HCT116 (cell line): Measurements from ENCODE around the gene SPAG8. TPM values are rescaled to one million over a fixed set of nuclear protein-coding genes. Genes with fewer than 3 reads are reported as not detected.

Source experiments
- ATAC-seq: fragments of 200-7000 bp; cut with Tn5 transposase; 2 replicates; pipeline ENCODE4 v1.9.1; 2020; ENCODE audit warnings: mild to moderate bottlenecking, moderate library complexity
- BruUV-seq: library from RNA; stranded (reverse); fragments of 400-500 nt; replicated peaks from 2 replicates; lab custom pipeline; 2021; lab: Mats Ljungman, UMichigan
- CTCF ChIA-PET: fragments of 300-600 bp; sonication (Branson Sonifier 250); formaldehyde crosslinking; loops from one replicate; lab custom pipeline; 2021; ENCODE audit warnings: antibody characterized with exemption; lab: Charles Lee
- POLR2A ChIA-PET: fragments of 300-600, 350-600 bp; sonication (Branson Sonifier 250); formaldehyde crosslinking; loops from one replicate; lab custom pipeline; 2021; ENCODE audit warnings: antibody characterized with exemption; lab: Charles Lee
- RAD21 ChIA-PET, 2 experiments: fragments of 300-600 bp; sonication (Branson Sonifier 250); formaldehyde crosslinking; loops; one replicate each; lab custom pipeline; 2023; ENCODE audit warnings: low total read pairs in 2 of 2; ENCODE audit not compliant: uncharacterized antibody in 2 of 2, unreplicated experiment in 2 of 2, low non-redundant PET in 1 of 2; lab: Charles Lee
- DNase-seq: peaks from one replicate; pipeline ENCODE4 v3.0.0-alpha.2; 2010; ENCODE audit warnings: low read depth, low spot score
- H2AFZ ChIP-seq: fragments of 200-600 bp; shearing (Covaris generic), sonication (generic); 2 replicates; pipeline ENCODE4 v1.6.1; 2017; ENCODE audit warnings: low read depth, mixed run types, mixed read lengths, antibody characterized with exemption, low read length; ENCODE audit not compliant: poor library complexity, severe bottlenecking
- H3K27ac ChIP-seq: 2 replicates; pipeline ENCODE4 v1.5.1; 2012; ENCODE audit warnings: low read depth, low read length
- H3K27me3 ChIP-seq: fragments of 200-600 bp; sonication (generic); 2 replicates; pipeline ENCODE4 v1.6.1; 2016; ENCODE audit warnings: mixed run types, low read length, mixed read lengths; ENCODE audit not compliant: insufficient read depth
- H3K36me3 ChIP-seq, 2 experiments: fragments of 200-500 bp in 1 of 2; fragments of 200-600 bp in 1 of 2; sonication (Bioruptor generic) in 1 of 2; sonication (generic) in 1 of 2; 2 replicates each; pipeline versions ENCODE4 v1.5.1 to v1.6.1; 2014 to 2016; ENCODE audit warnings: low read length in 2 of 2, inconsistent platforms in 1 of 2, mixed read lengths in 1 of 2, mixed run types in 1 of 2; ENCODE audit not compliant: insufficient read depth in 2 of 2, control insufficient read depth in 1 of 2
- H3K4me1 ChIP-seq, 2 experiments: fragments of 200-600 bp in 1 of 2; sonication (generic) in 1 of 2; 2 replicates each; pipeline versions ENCODE4 v1.5.1 to v1.6.1; 2012 to 2017; ENCODE audit warnings: low read length in 2 of 2, inconsistent platforms in 1 of 2, mild to moderate bottlenecking in 1 of 2, mixed read lengths in 1 of 2, mixed run types in 1 of 2, moderate library complexity in 1 of 2; ENCODE audit not compliant: insufficient read depth in 2 of 2, control insufficient read depth in 1 of 2
- H3K4me2 ChIP-seq: fragments of 200-600 bp; sonication (generic); 2 replicates; pipeline ENCODE4 v1.6.1; 2017; ENCODE audit warnings: mixed run types, low read length, mixed read lengths
- H3K4me3 ChIP-seq, 2 experiments: fragments of 200-600 bp in 1 of 2; sonication (generic) in 1 of 2; replicated peaks in 1 of 2; 2 replicates each; pipeline ENCODE4 v1.5.1; 2011 to 2016; ENCODE audit warnings: low read length in 2 of 2, control low read depth in 1 of 2, low read depth in 1 of 2, mild to moderate bottlenecking in 1 of 2, mixed read lengths in 1 of 2, mixed run types in 1 of 2
- H3K79me2 ChIP-seq: fragments of 200-600 bp; sonication (generic); 2 replicates; pipeline ENCODE4 v1.6.1; 2017; ENCODE audit warnings: mild to moderate bottlenecking, mixed run types, low read length, moderate library complexity, mixed read lengths; ENCODE audit not compliant: insufficient read depth
- H3K9ac ChIP-seq: fragments of 200-600 bp; sonication (generic); 2 replicates; pipeline ENCODE4 v1.6.1; 2016; ENCODE audit warnings: low read length, mixed read lengths
- H3K9me2 ChIP-seq: fragments of 200-600 bp; sonication (generic), shearing (Covaris generic); 2 replicates; pipeline ENCODE4 v1.6.1; 2017; ENCODE audit warnings: mixed run types, mild to moderate bottlenecking, moderate library complexity; ENCODE audit not compliant: insufficient read depth
- H3K9me3 ChIP-seq, 2 experiments: fragments of 200-500 bp in 1 of 2; fragments of 200-600 bp in 1 of 2; sonication (Bioruptor generic) in 1 of 2; sonication (generic) in 1 of 2; 2 replicates each; pipeline ENCODE4 v1.6.1; 2014 to 2017; ENCODE audit warnings: low read length in 2 of 2, mixed read lengths in 2 of 2, inconsistent platforms in 1 of 2, low read depth in 1 of 2, mild to moderate bottlenecking in 1 of 2, mixed run types in 1 of 2, moderate library complexity in 1 of 2; ENCODE audit not compliant: control insufficient read depth in 1 of 2, insufficient read depth in 1 of 2
- H4K20me1 ChIP-seq: fragments of 200-600 bp; sonication (generic), shearing (Covaris generic); 2 replicates; pipeline ENCODE4 v1.6.1; 2017; ENCODE audit warnings: mixed run types, mild to moderate bottlenecking, moderate library complexity; ENCODE audit not compliant: insufficient read depth
- CBX3 ChIP-seq: IDR thresholded peaks from 2 replicates; pipeline ENCODE4 v1.6.1; 2012; ENCODE audit warnings: low read depth
- CEBPB ChIP-seq: IDR thresholded peaks from 2 replicates; pipeline ENCODE4 v1.6.1; 2012; ENCODE audit warnings: low read depth
- CTCF ChIP-seq, 3 experiments: fragments of 200-600 bp in 1 of 3; sonication (generic) in 1 of 3; IDR thresholded peaks in 2 of 3; conservative IDR thresholded peaks in 1 of 3; 2 replicates each; pipeline ENCODE4 v1.5.1; 2012 to 2017; ENCODE audit warnings: low read depth in 2 of 3, low read length in 2 of 3, antibody characterized with exemption in 1 of 3, borderline replicate concordance in 1 of 3, control low read depth in 1 of 3, mild to moderate bottlenecking in 1 of 3, mixed read lengths in 1 of 3, mixed run types in 1 of 3, moderate library complexity in 1 of 3; ENCODE audit not compliant: insufficient read depth in 1 of 3
- SRF ChIP-seq: IDR thresholded peaks from 2 replicates; pipeline ENCODE4 v1.6.1; 2012; ENCODE audit warnings: low read depth
- TCF7L2 ChIP-seq: IDR thresholded peaks from 2 replicates; pipeline ENCODE4 v1.7.0; 2011; ENCODE audit warnings: borderline replicate concordance, inconsistent platforms; ENCODE audit not compliant: insufficient read depth, insufficient read length; ENCODE audit errors: extremely low read depth
- ZBTB33 ChIP-seq: IDR thresholded peaks from 2 replicates; pipeline ENCODE4 v1.6.1; 2011; ENCODE audit warnings: mild to moderate bottlenecking, low read length, moderate library complexity; ENCODE audit not compliant: insufficient replicate concordance; ENCODE audit errors: extremely low read depth
- ZNF274 ChIP-seq: fragments of 200-500 bp; sonication (Bioruptor generic); IDR thresholded peaks from 2 replicates; pipeline ENCODE4 v1.6.1; 2014; ENCODE audit warnings: mild to moderate bottlenecking, low read depth, low read length, inconsistent platforms
- intact Hi-C: fragments of 100-400 bp; cut with micrococcal nuclease; formaldehyde crosslinking; loops from 2 replicates; pipeline ENCODE4 v1.10.0; 2022
- total RNA-seq: library from RNA; stranded (reverse); gene quantifications from one replicate; pipeline ENCODE4 v1.2.1, GENCODE V29; 2021; ENCODE audit not compliant: unreplicated experiment

Gene SPAG8
- total RNA-seq, 1 experiment from 2014 or later = 0.39 TPM

GRCh38 chr9:35835216-35835632 lies 23.2 kb upstream of the SPAG8 start:
- intact Hi-C loops = loop anchor here (2.0 kb wide), 2 partner anchors 44 to 70 kb away; partner anchors contain the start of gene NPR2
- Histone ChIP-seq H3K27me3 (no peaks in the 10 kb centered on the region), H3K9me2 (no peaks in the 10 kb centered on the region), H3K36me3 (no peaks in the 10 kb centered on the region), H3K9me3 (no peaks in the 10 kb centered on the region), H3K79me2 (no peaks in the 10 kb centered on the region), H2AFZ (no peak overlapping the region), H4K20me1 (no peaks in the 10 kb centered on the region), H3K9ac (no peak overlapping the region), H3K4me3 (no peak overlapping the region), H3K4me1 (peaks cover 0 to 11% of the 10 kb centered on the region in 2 experiments; a peak in 1 of 4 replicates), H3K27ac (no peak overlapping the region), H3K4me2 (no peak overlapping the region)
- CTCF ChIA-PET = interaction anchor here (0.5 to 2.4 kb wide), 9 partner anchors 9 to 79 kb away, joined by 3 to 12 read pairs (median 5); no protein-coding TSS in a partner anchor
- TF ChIP-seq ZNF274 = no peak
- peak; percentile 22 to 54 (median 48); a peak in 5 of 6 replicates for TF ChIP-seq CTCF (IDR thresholded peaks at IDR 0.05 in 2 of 3, conservative IDR thresholded peaks at IDR 0.05 in 1 of 3; ENCODE audit: borderline replicate concordance in 1 of 3, insufficient read depth in 1 of 3, low read depth in 2 of 3, low read length in 2 of 3)
- no TSS peak for BruUV-seq
- DNase-seq (no peak), ATAC-seq (peak; percentile 87)
- RAD21 ChIA-PET = no interaction called here
- POLR2A ChIA-PET = interaction anchor here (0.9 kb wide), 1 partner anchor 38 kb away, joined by 3 read pairs; no protein-coding TSS in a partner anchor

- no peak for TF ChIP-seq TCF7L2
- TF ChIP-seq ZBTB33 = no peak
- TF ChIP-seq CTCF (IDR thresholded peaks at IDR 0.05 in 2 of 3, conservative IDR thresholded peaks at IDR 0.05 in 1 of 3; ENCODE audit: borderline replicate concordance in 1 of 3, insufficient read depth in 1 of 3, low read depth in 2 of 3, low read length in 2 of 3) = no peak
- no peak for TF ChIP-seq CEBPB
- TF ChIP-seq CBX3 = no peak
- TF ChIP-seq SRF = no peak
- TF ChIP-seq, all 23 proteins: peak for 0
- Histone ChIP-seq H3K4me1 (peaks cover 3 to 17% of the 10 kb centered on the region in 2 experiments; a peak in 3 of 4 replicates), H3K4me3 (no peak overlapping the region), H3K9ac (no peak overlapping the region), H3K9me2 (no peaks in the 10 kb centered on the region), H2AFZ (no peak overlapping the region), H3K9me3 (no peaks in the 10 kb centered on the region), H3K27ac (no peak overlapping the region), H3K4me2 (no peak overlapping the region), H4K20me1 (no peaks in the 10 kb centered on the region), H3K27me3 (no peaks in the 10 kb centered on the region), H3K36me3 (no peaks in the 10 kb centered on the region), H3K79me2 (no peaks in the 10 kb centered on the region)
- intact Hi-C loops = loop anchor here (2.0 kb wide), 2 partner anchors 44 to 70 kb away; partner anchors contain the start of gene NPR2
- RAD21 ChIA-PET = no interaction called here
- DNase-seq (no peak), ATAC-seq (no peak)
- POLR2A ChIA-PET = no interaction called here
- CTCF ChIA-PET = interaction anchor here (0.8 to 2.4 kb wide), 8 partner anchors 10 to 68 kb away, joined by 3 to 12 read pairs (median 4); no protein-coding TSS in a partner anchor
- BruUV-seq = no TSS peak
These were observed 22.5 kb upstream of the SPAG8 start for GRCh38 chr9:35834260-35835215.
